ENCODE measurements around the gene PRKAG3. TPM values are rescaled to one million over a fixed set of nuclear protein-coding genes. Genes with fewer than 3 reads are reported as not detected.

PRKAG3 gene
- total RNA-seq, 4 donors from 2014 or later = not detected

- Histone ChIP-seq H3K4me1 (peaks cover 0 to 8% (median 0%) of the 10 kb centered on the region in 3 donors), H3K4me3 (no peak overlapping the region), H3K9me3 (no peaks in the 10 kb centered on the region), H3K27me3 (no peaks in the 10 kb centered on the region), H3K36me3 (peaks cover 0 to 64% (median 6%) of the 10 kb centered on the region in 3 donors), H3K27ac (no peak overlapping the region)
- 61 to 100% methylated on average over 1 to 5 of the region's 5 CpGs for WGBS, 2 donors
- TF ChIP-seq CTCF (IDR thresholded peaks at IDR 0.05) (no peak), POLR2A (IDR thresholded peaks at IDR 0.05) (no peak)
- DNase-seq = no peak
- intact Hi-C loops (cut with DNase I) = no loop called here
Measured at GRCh38 chr2:218815244-218815637, 16.4 kb downstream of the PRKAG3 start.

DNA sequence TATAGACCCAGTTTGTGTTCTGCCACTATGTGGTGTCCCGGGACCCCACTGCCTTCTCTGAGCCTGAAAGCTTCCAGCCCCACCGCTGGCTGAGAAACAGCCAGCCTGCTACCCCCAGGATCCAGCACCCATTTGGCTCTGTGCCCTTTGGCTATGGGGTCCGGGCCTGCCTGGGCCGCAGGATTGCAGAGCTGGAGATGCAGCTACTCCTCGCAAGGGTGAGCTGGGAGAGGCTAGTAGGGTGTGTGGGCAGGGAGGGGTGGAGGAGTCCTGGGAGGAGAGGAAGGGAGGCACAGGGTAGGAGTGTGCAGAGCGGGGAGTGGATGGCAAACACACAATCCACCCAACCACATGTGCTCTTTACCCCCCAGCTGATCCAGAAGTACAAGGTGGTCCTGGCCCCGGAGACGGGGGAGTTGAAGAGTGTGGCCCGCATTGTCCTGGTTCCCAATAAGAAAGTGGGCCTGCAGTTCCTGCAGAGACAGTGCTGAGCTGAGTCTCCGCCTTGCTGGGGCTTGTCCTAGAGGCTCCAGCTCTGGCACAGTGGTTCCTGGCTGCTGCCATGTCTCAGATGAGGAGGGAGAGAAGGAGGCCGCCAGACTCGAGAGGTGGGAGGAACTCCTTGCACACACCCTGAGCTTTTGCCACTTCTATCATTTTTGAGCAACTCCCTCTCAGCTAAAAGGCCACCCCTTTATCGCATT lies 16.9 kb downstream of the PRKAG3 start:
- TF ChIP-seq CTCF (IDR thresholded peaks at IDR 0.05) = no peak
- no peak for TF ChIP-seq POLR2A (IDR thresholded peaks at IDR 0.05)
- Histone ChIP-seq H3K27me3 (no peaks in the 10 kb centered on the region), H3K4me1 (peaks cover 0 to 8% (median 0%) of the 10 kb centered on the region in 3 donors), H3K27ac (no peak overlapping the region), H3K9me3 (no peaks in the 10 kb centered on the region), H3K36me3 (peaks cover 0 to 64% (median 6%) of the 10 kb centered on the region in 3 donors), H3K4me3 (no peak overlapping the region)
- DNase-seq = no peak
- WGBS, 2 donors = 60 to 85% methylated on average over 2 to 10 of the region's 13 CpGs
- intact Hi-C loops (cut with DNase I) = no loop called here

GRCh38 chr2:218813771-218814460 lies 17.7 kb downstream of the PRKAG3 start:
- Histone ChIP-seq H3K27ac (no peak overlapping the region), H3K4me1 (peaks cover 0 to 8% (median 0%) of the 10 kb centered on the region in 3 donors), H3K9me3 (no peaks in the 10 kb centered on the region), H3K27me3 (no peaks in the 10 kb centered on the region), H3K36me3 (peaks cover 0 to 59% (median 6%) of the 10 kb centered on the region in 3 donors), H3K4me3 (no peak overlapping the region)
- intact Hi-C loops (cut with DNase I) = no loop called here
- DNase-seq = no peak
- TF ChIP-seq CTCF (IDR thresholded peaks at IDR 0.05) (no peak), POLR2A (IDR thresholded peaks at IDR 0.05) (no peak)
- 68 to 71% methylated on average over 11 of the region's 11 CpGs for WGBS, 2 donors

DNA sequence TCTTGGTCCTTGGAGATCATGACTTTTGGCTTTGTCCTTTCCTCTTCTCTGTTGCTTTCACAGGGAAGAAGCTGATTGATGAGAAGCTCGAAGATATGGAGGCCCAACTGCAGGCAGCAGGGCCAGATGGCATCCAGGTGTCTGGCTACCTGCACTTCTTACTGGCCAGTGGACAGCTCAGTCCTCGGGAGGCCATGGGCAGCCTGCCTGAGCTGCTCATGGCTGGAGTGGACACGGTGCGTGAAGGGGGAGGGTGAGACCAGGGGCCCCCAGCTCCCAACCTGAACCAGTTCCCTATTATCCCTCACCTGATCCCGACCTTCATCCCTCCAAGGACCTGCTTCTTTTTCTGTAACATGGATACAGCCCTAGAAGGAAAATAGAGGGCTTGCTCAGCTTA lies 18.7 kb downstream of the PRKAG3 start:
- Histone ChIP-seq H3K27me3 (no peaks in the 10 kb centered on the region), H3K4me1 (peaks cover 0 to 8% (median 0%) of the 10 kb centered on the region in 3 donors), H3K9me3 (no peaks in the 10 kb centered on the region), H3K4me3 (no peak overlapping the region), H3K27ac (no peak overlapping the region), H3K36me3 (peaks cover 0 to 48% (median 6%) of the 10 kb centered on the region in 3 donors)
- intact Hi-C loops (cut with DNase I) = no loop called here
- 86 to 96% methylated on average over 2 to 5 of the region's 5 CpGs for WGBS, 2 donors
- DNase-seq = no peak
- TF ChIP-seq POLR2A (IDR thresholded peaks at IDR 0.05) = no peak
- no peak for TF ChIP-seq CTCF (IDR thresholded peaks at IDR 0.05)

Data from esophagus squamous epithelium (tissue), 5 donors.